H9 (cell line): ENCODE results near the gene S100A16. TPM values are rescaled to one million over a fixed set of nuclear protein-coding genes. Genes with fewer than 3 reads are reported as not detected.
"Not testable (repeated sequence)": the region's sequence is repeated elsewhere in the genome, so short reads cannot be mapped to it uniquely, and the experiment has no call there.

Experiments
- DNase-seq: peaks from one replicate; pipeline ENCODE4 v3.0.0-alpha.2; 2017
- H2AFZ ChIP-seq: one replicate; pipeline ENCODE4 v1.6.1; 2013; ENCODE audit warnings: mild to moderate bottlenecking, low read length, control low read depth, moderate library complexity
- H2AK5ac ChIP-seq: 2 replicates; pipeline ENCODE4 v1.6.1; 2013; ENCODE audit warnings: low read length, control low read depth, mixed read lengths; ENCODE audit not compliant: insufficient read length
- H2BK120ac ChIP-seq: one replicate; pipeline ENCODE4 v1.6.1; 2013; ENCODE audit warnings: low read depth, mild to moderate bottlenecking, low read length, control low read depth, inconsistent platforms; ENCODE audit not compliant: poor library complexity, severe bottlenecking
- H2BK12ac ChIP-seq: 2 replicates; pipeline ENCODE4 v1.6.1; 2013; ENCODE audit warnings: low read length, control low read depth, mixed read lengths, low read depth; ENCODE audit not compliant: insufficient read length
- H2BK15ac ChIP-seq: 2 replicates; pipeline ENCODE4 v1.6.1; 2013; ENCODE audit warnings: low read depth, low read length, control low read depth
- H2BK20ac ChIP-seq: one replicate; pipeline ENCODE4 v1.6.1; 2013; ENCODE audit warnings: low read depth, mild to moderate bottlenecking, low read length, control low read depth, inconsistent platforms; ENCODE audit not compliant: poor library complexity, severe bottlenecking
- H2BK5ac ChIP-seq: 2 replicates; pipeline ENCODE4 v1.6.1; 2013; ENCODE audit warnings: low read length, control low read depth, mixed read lengths; ENCODE audit not compliant: insufficient read length
- H3K14ac ChIP-seq: 2 replicates; pipeline ENCODE4 v1.6.1; 2013; ENCODE audit warnings: low read length, control low read depth; ENCODE audit not compliant: insufficient read depth
- H3K18ac ChIP-seq: 2 replicates; pipeline ENCODE4 v1.6.1; 2013; ENCODE audit warnings: low read depth, mild to moderate bottlenecking, mixed read lengths, low read length, control low read depth; ENCODE audit not compliant: insufficient read length
- H3K23ac ChIP-seq: 2 replicates; pipeline ENCODE4 v1.6.1; 2013; ENCODE audit warnings: low read length, control low read depth, mixed read lengths, low read depth; ENCODE audit not compliant: insufficient read length
- H3K23me2 ChIP-seq: 2 replicates; pipeline ENCODE4 v1.6.1; 2013; ENCODE audit warnings: low read depth, mild to moderate bottlenecking, mixed read lengths, low read length, control low read depth; ENCODE audit not compliant: insufficient read length, poor library complexity, severe bottlenecking
- H3K27ac ChIP-seq: 2 replicates; pipeline ENCODE4 v1.5.1; 2013; ENCODE audit warnings: low read length, control low read depth, mixed read lengths, low read depth; ENCODE audit not compliant: insufficient read length
- H3K27me3 ChIP-seq: 2 replicates; pipeline ENCODE4 v1.6.1; 2013; ENCODE audit warnings: low read length, control low read depth, inconsistent platforms; ENCODE audit not compliant: insufficient read depth
- H3K4ac ChIP-seq: 2 replicates; pipeline ENCODE4 v1.6.1; 2013; ENCODE audit warnings: low read depth, mild to moderate bottlenecking, control low read depth, inconsistent platforms, low read length, moderate library complexity
- H3K4me1 ChIP-seq: 2 replicates; pipeline ENCODE4 v1.6.1; 2013; ENCODE audit warnings: low read length, control low read depth, inconsistent platforms; ENCODE audit not compliant: insufficient read depth
- H3K4me2 ChIP-seq: 2 replicates; pipeline ENCODE4 v1.6.1; 2013; ENCODE audit warnings: low read length, control low read depth, mixed read lengths; ENCODE audit not compliant: insufficient read length, insufficient read depth
- H3K56ac ChIP-seq: 2 replicates; pipeline ENCODE4 v1.6.1; 2013; ENCODE audit warnings: low read depth, mild to moderate bottlenecking, mixed read lengths, low read length, control low read depth; ENCODE audit not compliant: insufficient read length
- H3K79me1 ChIP-seq: 2 replicates; pipeline ENCODE4 v1.6.1; 2013; ENCODE audit warnings: low read depth, mild to moderate bottlenecking, moderate library complexity, low read length, control low read depth, inconsistent platforms; ENCODE audit not compliant: insufficient read depth, poor library complexity, severe bottlenecking
- H3K79me2 ChIP-seq: 2 replicates; pipeline ENCODE4 v1.6.1; 2013; ENCODE audit warnings: low read length, control low read depth, inconsistent platforms; ENCODE audit not compliant: insufficient read depth
- H3K9ac ChIP-seq: 2 replicates; pipeline ENCODE4 v1.6.1; 2013; ENCODE audit warnings: low read length, control low read depth, mixed read lengths; ENCODE audit not compliant: insufficient read length; ENCODE audit errors: extremely low read depth
- H3K9me3 ChIP-seq: one replicate; pipeline ENCODE4 v1.6.1; 2013; ENCODE audit warnings: low read depth, low read length, inconsistent platforms; ENCODE audit not compliant: control insufficient read depth
- H3T11ph ChIP-seq: one replicate; pipeline ENCODE4 v1.6.1; 2013; ENCODE audit warnings: mild to moderate bottlenecking, low read length, control low read depth, inconsistent platforms
- H4K20me1 ChIP-seq: one replicate; pipeline ENCODE4 v1.6.1; 2013; ENCODE audit not compliant: control insufficient read depth, insufficient read length, insufficient read depth
- H4K5ac ChIP-seq: 2 replicates; pipeline ENCODE4 v1.6.1; 2013; ENCODE audit warnings: low read depth, mild to moderate bottlenecking, mixed read lengths, low read length, control low read depth; ENCODE audit not compliant: insufficient read length
- H4K8ac ChIP-seq: replicated peaks from 2 replicates; pipeline ENCODE4 v1.6.1; 2013; ENCODE audit warnings: low read length, control low read depth, mixed read lengths, low read depth; ENCODE audit not compliant: insufficient read length
- H4K91ac ChIP-seq: 2 replicates; pipeline ENCODE4 v1.6.1; 2013; ENCODE audit warnings: low read depth, mild to moderate bottlenecking, moderate library complexity, mixed read lengths, low read length, control low read depth; ENCODE audit not compliant: insufficient read length
- H3K27ac Mint-ChIP-seq, 3 experiments: 2 replicates in 2 of 3; 3 replicates in 1 of 3; pipeline ENCODE4 v1.8.0; 2020 to 2021; ENCODE audit warnings: mixed read lengths in 3 of 3, mild to moderate bottlenecking in 1 of 3, moderate library complexity in 1 of 3
- H3K27me3 Mint-ChIP-seq: 2 replicates; pipeline ENCODE4 v1.8.0; 2021; ENCODE audit warnings: low read depth, mild to moderate bottlenecking, moderate library complexity, mixed read lengths
- H3K36me3 Mint-ChIP-seq, 3 experiments: 2 replicates in 2 of 3; 3 replicates in 1 of 3; pipeline ENCODE4 v1.8.0; 2020 to 2021; ENCODE audit warnings: low read depth in 3 of 3, mixed read lengths in 3 of 3; ENCODE audit not compliant: insufficient read depth in 1 of 3
- H3K4me1 Mint-ChIP-seq, 2 experiments: 2 replicates each; pipeline ENCODE4 v1.8.0; 2020; ENCODE audit warnings: mixed read lengths in 2 of 2
- H3K4me3 Mint-ChIP-seq, 2 experiments: 2 replicates in 1 of 2; 3 replicates in 1 of 2; pipeline ENCODE4 v1.8.0; 2020 to 2021; ENCODE audit warnings: mild to moderate bottlenecking in 2 of 2, mixed read lengths in 2 of 2, moderate library complexity in 1 of 2
- H3K9me3 Mint-ChIP-seq, 2 experiments: 2 replicates in 1 of 2; 3 replicates in 1 of 2; pipeline ENCODE4 v1.8.0; 2020; ENCODE audit warnings: mild to moderate bottlenecking in 2 of 2, mixed read lengths in 2 of 2, moderate library complexity in 1 of 2
- CTCF ChIP-seq: fragments of 200-600 bp; sonication (generic); conservative IDR thresholded peaks from 3 replicates; pipeline ENCODE4 v1.8.0; 2021; ENCODE audit warnings: antibody characterized with exemption, mild to moderate bottlenecking
- WGBS: extraction: QIAGEN DNeasy Blood & Tissue Kit; methylation state at CpG from one replicate; pipeline ENCODE4 v1.1.7; 2013; ENCODE audit warnings: missing lambda C conversion rate, low lambda C conversion rate, mixed read lengths; ENCODE audit not compliant: insufficient read length; ENCODE audit errors: extremely low coverage; 5-methylcytosine and 5-hydroxymethylcytosine counted together
- total RNA-seq: library from RNA; stranded (reverse); gene quantifications from 2 replicates; pipeline ENCODE4 v1.2.1, GENCODE V29; 2021

The S100A16 gene
- total RNA-seq, 1 experiment from 2014 or later: 8.0 TPM

GRCh38 chr1:153563483-153563901 is 49.4 kb downstream of the S100A16 start:
- H3K4me1 ChIP-seq: peaks cover 7% of the 10 kb centered on the region; the same call in 1 of the 2 replicates
- no peaks in the 10 kb centered on the region for H3K27me3 ChIP-seq
- no peak for DNase-seq
- H3K27ac ChIP-seq: no peak overlapping the region
- peak overlapping the region in 1 of 3 experiments; percentile 49; a peak in 1 of 7 replicates for H3K27ac Mint-ChIP-seq
- no peak overlapping the region for H3T11ph ChIP-seq
- H3K9me3 ChIP-seq: no peaks in the 10 kb centered on the region
- no peaks in the 10 kb centered on the region for H3K9me3 Mint-ChIP-seq
- peaks cover 27 to 29% of the 10 kb centered on the region in 2 experiments for H3K4me1 Mint-ChIP-seq
- no peak overlapping the region for H4K5ac ChIP-seq
- H3K4me3 Mint-ChIP-seq: no peak overlapping the region
- no peak overlapping the region for H3K23ac ChIP-seq
- no peak overlapping the region for H2BK120ac ChIP-seq
- whole genome bisulfite sequencing: no CpG with 5 or more reads among the region's 6 CpGs
- no peaks in the 10 kb centered on the region for H3K23me2 ChIP-seq
- H3K4ac ChIP-seq: no peak overlapping the region
- no peak overlapping the region for H3K14ac ChIP-seq
- no peak overlapping the region for H3K18ac ChIP-seq
- TF ChIP-seq CTCF: no peak
- no peak overlapping the region for H2BK5ac ChIP-seq
- no peaks in the 10 kb centered on the region for H3K36me3 Mint-ChIP-seq
- no peak overlapping the region for H4K91ac ChIP-seq
- H4K20me1 ChIP-seq: peaks cover under 1% of the 10 kb centered on the region
- no peaks in the 10 kb centered on the region for H3K79me2 ChIP-seq
- no peak overlapping the region for H2AFZ ChIP-seq
- no peak overlapping the region for H3K4me2 ChIP-seq
- no peak overlapping the region for H4K8ac ChIP-seq
- H2BK12ac ChIP-seq: no peak overlapping the region
- no peak overlapping the region for H2AK5ac ChIP-seq
- peaks cover 6% of the 10 kb centered on the region for H3K27me3 Mint-ChIP-seq
- H3K9ac ChIP-seq: no peak overlapping the region
- H3K56ac ChIP-seq: no peak overlapping the region
- no peak overlapping the region for H2BK20ac ChIP-seq
- H3K79me1 ChIP-seq: no peaks in the 10 kb centered on the region
- no peak overlapping the region for H2BK15ac ChIP-seq

GRCh38 chr1:153562021-153562420 is 50.9 kb downstream of the S100A16 start:
- H2BK12ac ChIP-seq, H2BK120ac ChIP-seq, H4K91ac ChIP-seq, H3K27me3 Mint-ChIP-seq, H3K18ac ChIP-seq, H3K23me2 ChIP-seq, H2BK15ac ChIP-seq, H3K9me3 Mint-ChIP-seq, H2BK20ac ChIP-seq, H2AFZ ChIP-seq, H3K56ac ChIP-seq, H3K9me3 ChIP-seq, H4K20me1 ChIP-seq, H3K9ac ChIP-seq, H3K14ac ChIP-seq, H3K27ac Mint-ChIP-seq, H3T11ph ChIP-seq, H2BK5ac ChIP-seq, H3K4me2 ChIP-seq, H3K27ac ChIP-seq, H3K36me3 Mint-ChIP-seq, H3K79me1 ChIP-seq, H3K4me1 ChIP-seq, H3K4ac ChIP-seq, H3K79me2 ChIP-seq, H4K5ac ChIP-seq, H2AK5ac ChIP-seq, H3K23ac ChIP-seq, DNase-seq, H3K4me3 Mint-ChIP-seq, H4K8ac ChIP-seq, H3K27me3 ChIP-seq: not testable (repeated sequence)
- no CpG with 5 or more reads among the region's 3 CpGs for WGBS
- H3K4me1 Mint-ChIP-seq: peaks cover 14 to 16% of the 10 kb centered on the region in 2 experiments
